Liver (tissue), 9 donors: ENCODE measurements around the gene SH3RF3. TPM values are rescaled to one million over a fixed set of nuclear protein-coding genes. Genes with fewer than 3 reads are reported as not detected.

ENCODE experiments used
- DNase-seq: peaks from one replicate; pipeline ENCODE4 v3.0.0-alpha.2; 2017; ENCODE audit warnings: low spot score
- H3K27ac ChIP-seq, 2 donors: one replicate each; pipeline ENCODE4 v1.7.0; 2013; ENCODE audit warnings: inconsistent platforms in 2 of 2, low read length in 2 of 2, control low read depth in 1 of 2, low read depth in 1 of 2, mild to moderate bottlenecking in 1 of 2
- H3K27me3 ChIP-seq, 4 donors: one replicate each; pipeline versions ENCODE4 v1.6.1 to v1.7.0; 2013; ENCODE audit warnings: low read length in 3 of 4, inconsistent platforms in 1 of 4, mild to moderate bottlenecking in 1 of 4, moderate library complexity in 1 of 4; ENCODE audit not compliant: control insufficient read depth in 4 of 4, insufficient read depth in 4 of 4
- H3K36me3 ChIP-seq, 4 donors: one replicate each; pipeline versions ENCODE4 v1.6.1 to v1.7.0; 2013; ENCODE audit warnings: low read length in 3 of 4, mild to moderate bottlenecking in 3 of 4, low read depth in 1 of 4, moderate library complexity in 1 of 4; ENCODE audit not compliant: control insufficient read depth in 4 of 4, insufficient read depth in 3 of 4
- H3K4me1 ChIP-seq, 4 donors: one replicate each; pipeline versions ENCODE4 v1.6.1 to v1.7.0; 2013; ENCODE audit warnings: low read length in 3 of 4, mild to moderate bottlenecking in 3 of 4, moderate library complexity in 1 of 4; ENCODE audit not compliant: control insufficient read depth in 4 of 4, insufficient read depth in 4 of 4
- H3K4me3 ChIP-seq, 3 donors: one replicate each; pipeline versions ENCODE4 v1.6.1 to v1.7.0; 2013; ENCODE audit warnings: low read length in 3 of 3, control low read depth in 1 of 3, low read depth in 1 of 3, mild to moderate bottlenecking in 1 of 3
- H3K9ac ChIP-seq, 2 donors: one replicate each; pipeline ENCODE4 v1.7.0; 2013; ENCODE audit warnings: low read length in 2 of 2, mild to moderate bottlenecking in 2 of 2, moderate library complexity in 2 of 2, control low read depth in 1 of 2, low read depth in 1 of 2
- H3K9me3 ChIP-seq, 4 donors: one replicate each; pipeline versions ENCODE4 v1.6.1 to v1.7.0; 2013; ENCODE audit warnings: low read length in 3 of 4; ENCODE audit not compliant: control insufficient read depth in 4 of 4
- EGR1 ChIP-seq, 2 donors: IDR thresholded peaks; 2 replicates each; pipeline ENCODE4 v1.6.1; 2016 to 2018; ENCODE audit warnings: antibody characterized with exemption in 2 of 2, low read depth in 2 of 2
- FOXA2 ChIP-seq: IDR thresholded peaks from 2 replicates; pipeline ENCODE4 v1.6.1; 2016; ENCODE audit warnings: antibody characterized with exemption
- JUND ChIP-seq, 2 donors: IDR thresholded peaks; 2 replicates each; pipeline ENCODE4 v1.6.1; 2016; ENCODE audit warnings: antibody characterized with exemption in 2 of 2
- NR2F2 ChIP-seq: IDR thresholded peaks from 2 replicates; pipeline ENCODE4 v1.6.1; 2016; ENCODE audit warnings: antibody characterized with exemption
- RAD21 ChIP-seq, 2 donors: IDR thresholded peaks; 2 replicates each; pipeline ENCODE4 v1.6.1; 2016; ENCODE audit warnings: antibody characterized with exemption in 2 of 2, mild to moderate bottlenecking in 2 of 2
- SP1 ChIP-seq: IDR thresholded peaks from 2 replicates; pipeline ENCODE4 v1.6.1; 2018; ENCODE audit warnings: antibody characterized with exemption, mild to moderate bottlenecking
- TAF1 ChIP-seq: conservative IDR thresholded peaks from 2 replicates; pipeline ENCODE4 v1.6.1; 2016; ENCODE audit warnings: antibody characterized with exemption, mild to moderate bottlenecking
- WGBS: extraction: QIAGEN DNeasy Blood & Tissue Kit; methylation state at CpG from one replicate; pipeline ENCODE4 v1.1.7; 2013; 5-methylcytosine and 5-hydroxymethylcytosine counted together
- polyA plus RNA-seq, 2 donors: library from polyadenylated mRNA; stranded (reverse) in 1 of 2; unstranded in 1 of 2; fragments of 200-250 nt in 1 of 2; fragments of >200 nt in 1 of 2; fragmentation: Nextera tagmentation in 1 of 2; extraction: Ambion mirVana in 1 of 2; gene quantifications; one replicate each; pipeline versions ENCODE4 v1.2.1 to v1.2.3, GENCODE V29; 2013 to 2015
- total RNA-seq, 2 donors: library from RNA; depleted of rRNA; stranded (reverse); fragments of >200 nt; gene quantifications; one replicate each; pipeline ENCODE4 v1.2.3, GENCODE V29; 2014
- TF ChIP-seq, protein P1 (sequence below): IDR thresholded peaks from 2 replicates; pipeline ENCODE4 v1.6.1; 2016; ENCODE audit warnings: antibody characterized with exemption
- TF ChIP-seq, protein P2 (sequence below): IDR thresholded peaks from 2 replicates; pipeline ENCODE4 v1.6.1; 2016; ENCODE audit warnings: antibody characterized with exemption, mild to moderate bottlenecking
- TF ChIP-seq, protein P3 (sequence below): IDR thresholded peaks from 2 replicates; pipeline ENCODE4 v1.6.1; 2016; ENCODE audit warnings: antibody characterized with exemption
- TF ChIP-seq, protein P4 (sequence below): IDR thresholded peaks from 2 replicates; pipeline ENCODE4 v1.6.1; 2016; ENCODE audit warnings: antibody characterized with exemption
- TF ChIP-seq, protein P5 (sequence below): fragments of 150-350 bp; IDR thresholded peaks from 2 replicates; pipeline ENCODE4 v1.5.1; 2017; ENCODE audit warnings: improper control_type of control experiment, low read depth, low read length; ENCODE audit not compliant: missing input control
- donor health status: healthy.
- donor health status: healthy.
- donor health status: healthy.
- donor health status: healthy.
- donor health status: healthy.

SH3RF3 gene
- total and polyA plus RNA-seq, 4 donors, result 0.11 to 1.0 (median 0.54) TPM

DNA sequence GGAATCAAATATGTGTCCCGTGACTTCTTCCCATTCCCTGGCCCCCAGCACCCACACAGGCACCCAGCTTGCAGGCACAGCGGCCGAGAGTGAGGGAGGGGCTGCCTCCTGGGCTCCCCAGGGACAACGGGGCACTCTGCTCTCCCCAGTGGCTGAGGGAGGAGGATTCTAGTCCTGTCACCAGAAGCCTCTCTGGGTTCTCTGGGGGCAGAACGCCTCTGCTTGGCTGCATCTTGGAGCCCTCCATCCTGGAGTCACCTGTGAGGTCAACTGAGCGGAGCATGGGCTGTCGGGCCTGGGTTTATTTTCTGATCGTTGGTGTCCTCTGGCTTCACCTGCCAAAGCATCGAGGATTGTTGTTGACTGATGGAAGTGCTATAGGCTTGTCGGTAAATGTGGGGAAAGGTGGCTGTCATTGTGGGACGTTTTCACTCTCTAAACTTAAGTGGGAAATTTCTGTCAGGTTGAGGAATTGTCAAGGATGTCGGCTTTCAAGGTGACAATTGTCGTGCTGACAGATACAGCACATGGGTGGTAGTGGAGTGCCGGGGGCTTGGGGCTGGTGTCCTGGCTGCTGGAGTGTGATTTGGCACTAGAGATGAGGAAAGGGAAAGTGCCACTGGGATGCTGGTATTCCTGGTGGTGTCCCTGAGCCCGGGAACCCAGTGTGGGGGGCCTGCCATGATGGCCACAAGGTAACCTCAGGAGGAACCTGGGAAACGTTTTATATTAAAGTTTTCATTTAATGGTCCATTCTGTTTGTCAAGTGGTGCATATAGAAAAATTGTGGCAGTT is 13.6 kb downstream of the SH3RF3 start:
- H3K27ac ChIP-seq, result no peak overlapping the region
- no peak overlapping the region for H3K4me3 ChIP-seq
- H3K4me1 ChIP-seq, result no peaks in the 10 kb centered on the region
- no peaks in the 10 kb centered on the region for H3K27me3 ChIP-seq
- no peak overlapping the region for H3K9ac ChIP-seq
- TF ChIP-seq TAF1 (no peak), FOXA2 (no peak)
- TF ChIP-seq, protein P1, sequence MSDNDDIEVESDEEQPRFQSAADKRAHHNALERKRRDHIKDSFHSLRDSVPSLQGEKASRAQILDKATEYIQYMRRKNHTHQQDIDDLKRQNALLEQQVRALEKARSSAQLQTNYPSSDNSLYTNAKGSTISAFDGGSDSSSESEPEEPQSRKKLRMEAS, result no peak
- no peaks in the 10 kb centered on the region for H3K36me3 ChIP-seq
- H3K9me3 ChIP-seq, result no peaks in the 10 kb centered on the region
- no peak for DNase-seq
- 79% methylated on average over 16 of the region's 16 CpGs for WGBS

DNA sequence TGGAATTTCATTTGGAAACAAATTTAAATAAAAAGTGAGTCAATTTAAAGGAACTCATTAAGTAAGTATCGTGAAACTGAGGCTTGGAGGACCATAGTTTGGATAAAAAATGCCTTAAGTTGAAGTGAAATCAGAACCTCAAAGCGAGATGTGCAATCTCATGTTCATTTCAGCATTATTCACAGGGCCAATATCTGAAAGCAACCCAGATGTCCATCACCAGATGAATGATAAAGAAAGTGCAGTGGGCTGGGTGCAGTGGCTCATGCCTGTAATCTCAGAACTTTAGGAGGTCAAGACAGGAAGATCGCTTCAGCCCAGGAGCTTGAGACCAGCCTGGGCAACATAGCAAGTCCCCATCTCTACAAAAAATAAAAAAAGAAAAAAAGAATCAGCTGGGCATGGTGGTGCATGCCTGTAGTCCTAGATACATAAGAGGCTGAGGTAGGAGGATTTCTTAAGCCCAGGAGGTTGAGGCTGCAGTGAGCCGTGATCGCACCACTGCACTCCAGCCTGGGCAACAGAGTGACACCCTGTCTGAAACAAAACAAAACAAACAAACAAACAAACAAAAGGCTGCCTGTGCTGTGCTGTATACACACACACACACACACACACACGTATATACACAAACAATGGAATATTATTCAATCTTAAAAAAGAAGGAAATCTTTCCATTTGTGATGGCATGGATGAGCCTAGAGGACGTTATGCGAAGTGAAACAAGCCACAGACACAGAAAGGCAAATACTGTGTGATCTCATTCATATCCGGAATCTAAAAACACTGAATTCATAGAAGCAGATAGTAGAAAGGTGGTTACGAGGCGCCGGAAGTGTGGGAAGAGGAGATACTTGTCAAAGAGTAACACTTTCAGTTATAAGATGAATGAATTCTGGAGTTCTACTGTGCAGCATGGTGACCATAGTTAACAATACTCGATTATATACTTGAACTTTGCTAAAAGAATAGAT is 14.5 kb downstream of the SH3RF3 start:
- H3K4me1 ChIP-seq, result no peaks in the 10 kb centered on the region
- WGBS, result 88% methylated on average over 13 of the region's 13 CpGs
- no peak for DNase-seq

More for the DNA sequence above, 14.5 kb downstream of the SH3RF3 start:
- Histone ChIP-seq H3K9me3 (no peaks in the 10 kb centered on the region), H3K4me3 (no peak overlapping the region), H3K36me3 (no peaks in the 10 kb centered on the region), H3K27ac (no peak overlapping the region), H3K27me3 (no peaks in the 10 kb centered on the region), H3K9ac (no peak overlapping the region)
- TF ChIP-seq, protein P2, sequence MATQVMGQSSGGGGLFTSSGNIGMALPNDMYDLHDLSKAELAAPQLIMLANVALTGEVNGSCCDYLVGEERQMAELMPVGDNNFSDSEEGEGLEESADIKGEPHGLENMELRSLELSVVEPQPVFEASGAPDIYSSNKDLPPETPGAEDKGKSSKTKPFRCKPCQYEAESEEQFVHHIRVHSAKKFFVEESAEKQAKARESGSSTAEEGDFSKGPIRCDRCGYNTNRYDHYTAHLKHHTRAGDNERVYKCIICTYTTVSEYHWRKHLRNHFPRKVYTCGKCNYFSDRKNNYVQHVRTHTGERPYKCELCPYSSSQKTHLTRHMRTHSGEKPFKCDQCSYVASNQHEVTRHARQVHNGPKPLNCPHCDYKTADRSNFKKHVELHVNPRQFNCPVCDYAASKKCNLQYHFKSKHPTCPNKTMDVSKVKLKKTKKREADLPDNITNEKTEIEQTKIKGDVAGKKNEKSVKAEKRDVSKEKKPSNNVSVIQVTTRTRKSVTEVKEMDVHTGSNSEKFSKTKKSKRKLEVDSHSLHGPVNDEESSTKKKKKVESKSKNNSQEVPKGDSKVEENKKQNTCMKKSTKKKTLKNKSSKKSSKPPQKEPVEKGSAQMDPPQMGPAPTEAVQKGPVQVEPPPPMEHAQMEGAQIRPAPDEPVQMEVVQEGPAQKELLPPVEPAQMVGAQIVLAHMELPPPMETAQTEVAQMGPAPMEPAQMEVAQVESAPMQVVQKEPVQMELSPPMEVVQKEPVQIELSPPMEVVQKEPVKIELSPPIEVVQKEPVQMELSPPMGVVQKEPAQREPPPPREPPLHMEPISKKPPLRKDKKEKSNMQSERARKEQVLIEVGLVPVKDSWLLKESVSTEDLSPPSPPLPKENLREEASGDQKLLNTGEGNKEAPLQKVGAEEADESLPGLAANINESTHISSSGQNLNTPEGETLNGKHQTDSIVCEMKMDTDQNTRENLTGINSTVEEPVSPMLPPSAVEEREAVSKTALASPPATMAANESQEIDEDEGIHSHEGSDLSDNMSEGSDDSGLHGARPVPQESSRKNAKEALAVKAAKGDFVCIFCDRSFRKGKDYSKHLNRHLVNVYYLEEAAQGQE, result no peak
- TF ChIP-seq SP1, result no peak
- no peak for TF ChIP-seq FOXA2
- no peak for TF ChIP-seq JUND (IDR thresholded peaks at IDR 0.05)
- TF ChIP-seq, protein P1, result no peak
- TF ChIP-seq EGR1 (IDR thresholded peaks at IDR 0.05; ENCODE audit: low read depth in 2 of 2), result no peak
- TF ChIP-seq NR2F2, result no peak
- TF ChIP-seq, protein P3, sequence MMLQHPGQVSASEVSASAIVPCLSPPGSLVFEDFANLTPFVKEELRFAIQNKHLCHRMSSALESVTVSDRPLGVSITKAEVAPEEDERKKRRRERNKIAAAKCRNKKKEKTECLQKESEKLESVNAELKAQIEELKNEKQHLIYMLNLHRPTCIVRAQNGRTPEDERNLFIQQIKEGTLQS, result no peak
- TF ChIP-seq RAD21 (IDR thresholded peaks at IDR 0.05), result no peak
- TF ChIP-seq, protein P4, sequence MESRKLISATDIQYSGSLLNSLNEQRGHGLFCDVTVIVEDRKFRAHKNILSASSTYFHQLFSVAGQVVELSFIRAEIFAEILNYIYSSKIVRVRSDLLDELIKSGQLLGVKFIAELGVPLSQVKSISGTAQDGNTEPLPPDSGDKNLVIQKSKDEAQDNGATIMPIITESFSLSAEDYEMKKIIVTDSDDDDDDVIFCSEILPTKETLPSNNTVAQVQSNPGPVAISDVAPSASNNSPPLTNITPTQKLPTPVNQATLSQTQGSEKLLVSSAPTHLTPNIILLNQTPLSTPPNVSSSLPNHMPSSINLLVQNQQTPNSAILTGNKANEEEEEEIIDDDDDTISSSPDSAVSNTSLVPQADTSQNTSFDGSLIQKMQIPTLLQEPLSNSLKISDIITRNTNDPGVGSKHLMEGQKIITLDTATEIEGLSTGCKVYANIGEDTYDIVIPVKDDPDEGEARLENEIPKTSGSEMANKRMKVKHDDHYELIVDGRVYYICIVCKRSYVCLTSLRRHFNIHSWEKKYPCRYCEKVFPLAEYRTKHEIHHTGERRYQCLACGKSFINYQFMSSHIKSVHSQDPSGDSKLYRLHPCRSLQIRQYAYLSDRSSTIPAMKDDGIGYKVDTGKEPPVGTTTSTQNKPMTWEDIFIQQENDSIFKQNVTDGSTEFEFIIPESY, result no peak
- TF ChIP-seq, protein P5, sequence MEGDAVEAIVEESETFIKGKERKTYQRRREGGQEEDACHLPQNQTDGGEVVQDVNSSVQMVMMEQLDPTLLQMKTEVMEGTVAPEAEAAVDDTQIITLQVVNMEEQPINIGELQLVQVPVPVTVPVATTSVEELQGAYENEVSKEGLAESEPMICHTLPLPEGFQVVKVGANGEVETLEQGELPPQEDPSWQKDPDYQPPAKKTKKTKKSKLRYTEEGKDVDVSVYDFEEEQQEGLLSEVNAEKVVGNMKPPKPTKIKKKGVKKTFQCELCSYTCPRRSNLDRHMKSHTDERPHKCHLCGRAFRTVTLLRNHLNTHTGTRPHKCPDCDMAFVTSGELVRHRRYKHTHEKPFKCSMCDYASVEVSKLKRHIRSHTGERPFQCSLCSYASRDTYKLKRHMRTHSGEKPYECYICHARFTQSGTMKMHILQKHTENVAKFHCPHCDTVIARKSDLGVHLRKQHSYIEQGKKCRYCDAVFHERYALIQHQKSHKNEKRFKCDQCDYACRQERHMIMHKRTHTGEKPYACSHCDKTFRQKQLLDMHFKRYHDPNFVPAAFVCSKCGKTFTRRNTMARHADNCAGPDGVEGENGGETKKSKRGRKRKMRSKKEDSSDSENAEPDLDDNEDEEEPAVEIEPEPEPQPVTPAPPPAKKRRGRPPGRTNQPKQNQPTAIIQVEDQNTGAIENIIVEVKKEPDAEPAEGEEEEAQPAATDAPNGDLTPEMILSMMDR, result no peak
